Eye (tissue), 1 donor: ENCODE data around the gene RGS7.
A peak's percentile ranks its signal among the peaks of the same experiment; 100 is the strongest.
"Not testable (repeated sequence)": the region's sequence is repeated elsewhere in the genome, so short reads cannot be mapped to it uniquely, and the experiment has no call there.

Experiments used
- DNase-seq: peaks from one replicate; pipeline ENCODE4 v3.0.0-alpha.2; 2015

Gene RGS7

DNA sequence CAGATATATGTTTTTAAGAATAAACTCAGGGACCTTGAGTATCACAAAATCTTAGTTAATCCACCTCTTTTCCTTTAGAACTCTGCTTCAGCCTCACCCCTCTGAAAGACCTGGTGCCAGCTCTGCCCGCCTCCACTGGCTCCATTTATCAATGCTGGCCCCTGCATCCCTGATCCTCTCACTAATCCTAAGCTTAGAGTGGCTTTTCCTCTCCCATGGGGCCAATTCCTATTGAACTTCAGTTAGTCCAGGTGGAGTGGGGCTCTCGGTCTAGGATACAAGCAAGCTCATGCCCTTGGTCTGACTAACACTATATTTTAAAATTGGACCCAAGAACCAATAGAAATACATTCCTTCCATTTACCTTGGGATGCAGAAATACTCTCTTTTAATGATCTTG, 87.0 kb downstream of the RGS7 start:
- no peak for DNase-seq

DNA sequence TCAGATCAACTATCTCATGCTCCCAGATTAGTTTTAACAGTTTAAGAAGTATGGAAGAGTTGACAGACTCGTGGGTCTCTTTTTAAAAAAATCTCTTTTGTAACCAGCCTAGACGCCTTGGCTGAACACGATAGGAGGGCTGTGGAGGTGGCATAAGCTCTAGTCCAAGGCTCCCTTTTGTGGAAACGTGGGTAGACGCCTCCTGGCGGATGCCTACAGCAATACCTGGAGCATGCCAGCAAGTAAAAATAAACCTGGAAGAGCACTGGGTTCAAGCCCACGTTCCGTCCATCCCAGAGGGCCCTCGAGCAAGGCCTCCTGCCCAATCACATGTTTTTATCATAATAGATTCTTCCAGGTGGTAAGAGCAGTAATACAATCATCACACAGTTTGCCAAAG, 87.9 kb downstream of the RGS7 start:
- no peak for DNase-seq

DNA sequence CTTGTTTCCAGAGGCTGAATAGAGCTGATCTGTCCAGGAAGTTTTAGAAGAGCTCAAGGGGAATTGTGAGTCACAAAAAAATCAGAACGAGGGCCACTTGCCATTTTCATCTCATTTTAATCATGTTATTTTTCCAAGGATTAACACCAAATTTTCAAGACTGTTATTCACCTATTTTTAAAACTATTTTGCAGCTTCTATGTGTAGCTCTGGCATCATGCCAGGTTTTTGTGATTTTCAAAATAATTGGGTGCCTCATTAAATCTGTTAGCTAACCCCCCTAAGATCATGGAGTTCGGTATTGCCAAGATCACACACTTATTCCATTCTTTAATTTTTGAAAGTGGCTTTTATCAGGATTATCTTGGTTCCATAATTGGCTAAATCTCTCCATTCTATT, 90.9 kb downstream of the RGS7 start:
- DNase-seq = peak; percentile 7

DNA sequence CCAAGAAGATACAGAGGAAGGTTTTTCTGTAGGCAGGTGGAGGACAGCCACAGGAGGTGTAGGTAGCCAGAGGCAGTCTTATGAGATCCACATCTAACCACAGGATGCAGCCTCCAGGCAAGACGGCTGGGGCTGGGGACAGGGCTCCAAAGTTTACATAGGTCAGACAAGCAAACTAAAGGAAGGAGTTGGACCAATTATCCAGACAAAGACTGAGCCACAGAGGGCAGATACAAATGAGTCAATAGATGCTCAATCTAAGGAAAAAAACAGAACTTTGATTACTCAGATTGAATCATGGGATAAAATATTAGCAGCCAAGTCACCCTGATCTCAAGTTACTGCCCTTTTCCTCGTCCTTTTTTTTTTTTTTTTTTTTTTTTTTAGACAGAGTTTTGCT, 91.6 kb downstream of the RGS7 start:
- DNase-seq = no peak

DNA sequence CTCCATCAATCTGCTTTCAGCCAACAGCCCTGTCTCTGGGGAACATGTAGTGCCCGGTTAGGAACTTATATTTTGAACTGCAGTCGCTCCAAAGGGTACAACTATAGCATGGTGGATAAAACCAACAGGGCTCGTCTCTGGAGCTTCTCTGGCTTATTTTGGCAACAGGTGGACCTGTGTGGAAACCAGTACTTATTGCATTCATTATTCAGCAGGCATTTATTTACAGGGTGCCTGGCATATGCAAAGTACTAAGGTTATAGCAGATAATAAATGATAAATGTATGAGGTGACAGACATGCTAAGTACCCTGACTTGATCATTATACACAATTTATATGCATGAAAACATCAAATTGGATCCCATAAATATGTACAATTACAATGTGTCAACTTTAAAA, 93.7 kb downstream of the RGS7 start:
- DNase-seq = no peak

DNA sequence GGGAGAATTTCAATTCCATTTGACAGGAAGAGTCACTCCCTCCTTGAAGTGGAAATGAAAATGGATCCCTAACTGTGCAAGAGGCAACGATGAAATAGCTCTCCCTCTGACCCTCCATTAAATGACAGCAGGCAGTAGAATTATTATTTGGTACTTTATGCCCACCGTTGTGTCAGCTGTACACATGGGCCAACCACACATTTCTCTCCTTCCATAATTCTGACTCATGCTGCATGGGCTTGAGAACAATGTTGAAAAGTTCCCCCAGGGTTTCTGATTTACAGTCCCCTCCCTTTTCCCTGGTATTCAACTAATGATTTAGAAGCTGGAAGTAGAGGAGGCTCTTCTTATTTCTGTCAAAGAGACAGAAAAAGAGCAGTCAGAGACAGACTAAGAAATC, 103.5 kb downstream of the RGS7 start:
- no peak for DNase-seq

DNA sequence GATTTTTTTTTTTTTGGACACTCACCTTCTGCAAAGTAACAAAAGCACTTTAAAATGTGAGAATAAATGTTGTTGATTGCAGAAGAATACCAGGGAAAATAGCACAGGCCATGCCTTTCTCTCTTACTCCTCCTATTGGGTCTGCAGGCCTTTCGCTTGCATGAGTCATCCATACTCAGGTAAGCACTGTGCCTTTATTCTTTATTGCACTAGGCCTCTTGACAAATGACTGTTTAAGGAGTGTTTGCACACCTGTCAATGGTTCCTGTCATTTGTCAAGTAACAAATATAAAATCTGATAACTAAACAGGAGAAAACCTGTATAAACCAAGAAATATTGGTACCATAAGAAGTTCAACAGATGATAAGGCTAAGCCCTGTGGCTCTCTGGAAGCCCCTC, 106.5 kb downstream of the RGS7 start:
- no peak for DNase-seq

DNA sequence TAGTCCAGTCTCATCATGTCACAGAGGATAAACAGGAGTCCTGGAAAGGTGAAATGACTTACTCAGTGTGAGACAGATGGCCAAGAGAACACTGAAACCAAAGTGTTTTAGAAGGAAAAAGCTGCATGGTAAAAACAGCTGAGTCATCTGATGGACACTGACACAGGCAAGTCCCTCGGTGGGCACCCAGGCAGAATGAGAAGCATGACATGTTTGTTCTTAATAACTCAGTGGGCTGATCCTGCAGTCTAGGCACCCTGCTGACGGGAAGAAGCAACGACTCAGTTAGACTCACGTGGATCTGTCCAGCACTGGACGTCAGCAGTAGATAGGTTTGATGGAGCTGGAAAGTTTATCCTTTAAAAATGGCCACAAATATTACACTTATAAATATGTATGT, 116.9 kb downstream of the RGS7 start:
- peak; percentile 82 for DNase-seq

DNA sequence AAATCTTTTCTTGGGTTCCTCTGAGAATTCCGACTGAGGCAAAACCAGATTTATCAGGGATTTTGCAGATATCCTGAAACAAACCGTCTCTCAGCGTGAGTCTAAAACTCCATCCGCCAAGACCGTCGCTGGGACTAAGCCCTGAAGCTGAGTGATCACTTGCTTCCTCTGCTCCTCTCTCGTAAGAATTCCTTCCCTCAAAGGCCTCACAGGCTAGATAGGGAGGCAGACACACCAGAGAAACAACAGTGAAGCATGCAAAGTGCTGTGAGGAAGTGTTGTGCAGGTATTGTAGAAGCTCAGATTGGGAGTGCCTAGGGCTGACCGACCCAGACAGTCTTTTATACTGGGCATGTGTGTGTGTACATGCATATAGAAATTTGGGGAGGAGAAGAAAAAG, 119.1 kb downstream of the RGS7 start:
- no peak for DNase-seq

DNA sequence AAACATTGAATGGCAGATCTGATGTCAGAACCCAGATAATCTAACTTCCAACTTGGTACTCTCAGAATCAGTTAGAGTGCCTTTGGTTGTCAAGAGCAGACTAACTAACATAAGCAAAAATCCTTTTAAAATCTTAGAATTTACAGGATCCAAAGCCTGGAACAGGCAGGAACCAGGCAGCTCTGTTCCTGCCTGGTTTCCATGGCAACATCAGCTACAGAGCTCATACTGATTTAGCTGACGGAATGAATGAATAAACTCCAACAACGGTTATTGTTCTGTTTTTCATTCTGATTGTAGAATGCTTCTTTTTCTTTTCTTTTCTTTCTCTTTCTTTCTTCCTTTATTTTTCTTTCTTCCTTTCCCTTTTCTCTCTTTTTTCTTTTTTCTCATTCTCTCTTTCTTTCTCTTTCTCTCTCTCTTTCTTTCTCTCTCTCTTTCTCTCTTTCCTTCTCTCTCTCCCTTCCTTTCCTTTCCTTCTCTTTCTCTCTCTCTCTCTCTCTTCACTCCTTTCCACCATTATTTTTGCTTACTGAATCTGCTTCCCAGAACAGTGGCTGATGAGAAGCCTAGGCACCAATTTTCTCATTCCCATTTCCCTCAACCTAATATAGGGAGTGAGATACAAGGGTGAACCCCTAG, 121.6 kb downstream of the RGS7 start:
- peak; percentile 64 for DNase-seq

DNA sequence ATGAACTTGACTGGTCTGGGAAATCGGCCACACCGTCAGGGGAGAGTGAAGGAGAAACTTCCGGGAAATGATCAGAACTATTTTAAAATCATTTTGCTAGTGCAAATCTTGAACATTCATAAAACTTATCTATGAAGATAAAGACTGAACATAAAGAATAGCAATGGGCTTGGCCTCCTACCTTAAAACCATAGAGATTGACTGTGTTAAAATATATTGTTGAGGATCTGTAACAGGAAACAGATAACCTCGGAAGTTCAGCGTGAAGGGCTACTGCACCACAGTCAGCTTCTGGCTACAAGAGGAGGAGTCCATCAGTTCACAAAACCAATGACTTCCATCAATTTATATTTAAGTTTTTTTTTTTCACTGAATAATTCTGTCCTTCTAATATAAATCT, 127.3 kb downstream of the RGS7 start:
- DNase-seq = no peak

DNA sequence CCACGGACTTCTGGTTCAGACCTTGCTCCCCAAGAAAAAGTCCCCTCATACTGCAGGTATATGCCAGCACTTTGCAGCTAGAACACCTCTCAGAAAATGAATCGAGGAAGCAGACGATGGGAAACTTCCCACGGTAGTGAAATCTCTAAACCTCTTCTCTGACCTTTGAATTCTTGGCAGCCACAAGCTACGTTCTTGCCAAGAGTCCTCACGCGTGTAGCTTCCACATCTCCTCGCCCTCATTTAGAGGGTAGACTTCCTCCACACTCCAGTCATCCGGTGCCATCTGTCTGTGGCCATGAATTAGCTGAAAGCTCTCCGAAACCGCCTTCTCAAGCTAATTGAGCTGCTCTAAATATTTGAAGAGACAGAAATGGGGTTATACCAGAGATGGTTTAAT, 127.8 kb downstream of the RGS7 start:
- DNase-seq = peak; percentile 31

DNA sequence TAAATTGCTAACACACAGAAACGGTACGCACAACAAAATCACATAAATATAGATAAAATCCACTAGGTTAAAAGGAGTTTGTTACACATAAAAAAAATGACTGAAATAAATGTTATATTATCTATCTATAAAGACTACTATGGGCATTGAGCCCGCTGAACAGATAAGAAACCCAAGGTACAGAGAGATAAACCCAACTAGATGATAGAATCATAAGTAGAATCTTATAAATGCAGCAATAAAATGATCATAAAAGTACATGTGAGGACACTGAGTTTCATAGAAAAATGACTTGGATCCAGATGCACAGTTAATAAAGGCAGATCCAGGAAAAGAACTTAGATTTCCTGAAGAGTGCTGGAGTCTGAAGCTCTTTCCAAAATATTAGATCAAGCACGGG, 128.7 kb downstream of the RGS7 start:
- no peak for DNase-seq

DNA sequence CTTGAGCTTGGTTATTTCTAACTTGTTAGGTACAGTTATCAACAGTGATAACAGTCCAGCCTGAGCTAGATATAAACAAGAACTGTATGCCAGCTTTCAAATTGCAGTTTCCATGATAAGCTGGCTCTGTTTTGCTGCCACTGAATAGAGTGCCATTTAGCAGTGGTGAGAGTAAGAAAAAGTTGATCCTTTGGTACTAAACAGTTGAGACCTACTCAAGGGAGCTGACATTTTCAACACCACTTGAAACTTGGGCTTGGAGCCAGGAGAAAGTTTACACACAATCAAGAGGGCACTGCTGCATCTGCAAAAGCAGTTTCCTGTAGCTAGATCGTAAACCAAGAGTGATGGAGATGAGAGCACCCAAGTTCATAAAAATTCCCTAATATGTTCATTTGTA, 131.3 kb downstream of the RGS7 start:
- DNase-seq = no peak

DNA sequence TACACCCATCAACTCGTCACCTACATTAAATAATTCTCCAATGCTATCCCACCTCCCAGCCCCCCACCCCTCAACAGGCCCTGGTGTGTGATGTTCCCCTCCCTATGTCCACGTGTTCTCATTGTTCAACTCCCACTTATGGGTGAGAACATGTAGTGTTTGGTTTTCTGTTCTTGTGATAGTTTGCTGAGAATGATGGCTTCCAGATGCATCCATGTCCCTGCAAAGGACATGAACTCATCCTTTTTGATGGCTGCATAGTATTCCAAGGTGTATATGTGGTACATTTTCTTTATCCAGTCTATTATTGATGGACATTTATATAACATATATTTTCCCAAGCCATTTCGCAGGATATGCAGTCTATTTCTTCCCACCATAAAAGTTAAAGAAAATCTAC, 132.8 kb downstream of the RGS7 start:
- not testable (repeated sequence) for DNase-seq

DNA sequence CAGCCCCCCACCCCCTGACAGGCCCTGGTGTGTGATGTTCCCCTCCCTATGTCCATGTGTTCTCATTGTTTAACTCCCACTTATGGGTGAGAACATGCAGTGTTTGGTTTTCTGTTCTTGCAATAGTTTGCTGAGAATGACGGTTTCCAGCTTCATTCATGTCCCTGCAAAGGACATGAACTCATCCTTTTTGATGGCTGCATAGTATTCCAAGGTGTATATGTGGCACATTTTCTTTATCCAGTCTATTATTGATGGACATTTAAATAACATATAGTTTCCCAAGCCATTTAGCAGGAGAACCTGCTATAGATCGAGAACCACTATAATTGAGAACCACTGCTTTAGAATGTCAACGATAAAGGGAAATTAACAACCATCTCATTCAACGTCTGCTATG, 134.2 kb downstream of the RGS7 start:
- not testable (repeated sequence) for DNase-seq

DNA sequence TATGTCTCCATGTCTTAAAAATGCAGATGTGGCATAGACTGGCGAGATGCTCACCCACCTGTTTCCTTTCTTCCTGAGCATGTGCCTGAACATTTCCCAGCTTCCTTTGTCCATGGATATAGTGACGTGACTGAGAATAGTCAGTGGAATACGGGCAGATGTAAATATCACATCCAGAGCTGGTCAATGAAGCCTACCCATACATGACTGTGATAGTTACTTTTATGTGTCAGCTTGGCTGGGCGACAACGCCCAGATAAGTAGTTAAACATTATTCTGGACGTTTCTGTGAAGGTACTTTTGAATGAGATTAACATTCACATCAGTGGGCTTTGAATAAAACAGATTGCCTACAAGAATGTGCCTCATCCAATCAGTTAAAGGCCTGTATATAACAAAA, 135.7 kb downstream of the RGS7 start:
- no peak for DNase-seq

DNA sequence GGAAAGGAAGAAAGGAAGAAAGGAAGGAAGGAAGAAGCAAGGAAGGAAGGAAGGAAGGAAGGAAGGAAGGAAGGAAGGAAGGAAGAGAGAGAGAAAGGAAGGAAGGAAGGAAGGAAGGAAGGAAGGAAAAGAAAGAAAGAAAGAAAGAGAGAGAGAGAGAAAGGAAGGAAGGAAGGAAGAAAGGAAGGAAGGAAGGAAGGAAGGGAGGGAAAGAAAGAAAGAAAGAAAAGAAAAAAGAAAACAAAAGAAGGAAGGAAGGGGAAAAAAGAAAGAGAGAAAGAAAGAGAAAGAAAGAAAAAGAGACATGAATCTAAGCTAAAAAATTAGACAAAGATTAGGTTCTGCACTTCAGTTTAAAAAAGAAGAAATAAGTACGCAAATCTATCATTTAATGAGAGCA, 136.1 kb downstream of the RGS7 start:
- DNase-seq = not testable (repeated sequence)

DNA sequence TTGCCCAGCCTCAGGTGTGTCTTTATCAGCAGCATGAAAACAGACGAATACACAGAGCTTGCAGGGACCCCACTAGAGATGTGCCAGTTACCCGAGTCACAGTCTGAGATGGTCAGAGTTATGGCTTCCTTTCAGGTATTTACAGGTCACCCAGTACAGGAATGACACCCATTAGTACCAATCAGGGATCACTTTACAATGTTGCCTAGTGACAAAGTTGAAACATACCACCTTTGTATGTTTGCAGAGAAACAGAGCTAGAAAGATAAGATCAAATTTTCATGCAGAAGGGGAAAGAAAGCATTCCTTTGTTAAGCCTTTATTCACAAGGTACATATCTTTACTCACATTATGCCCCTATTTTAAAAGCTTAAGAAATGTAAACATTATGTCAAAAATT, 137.6 kb downstream of the RGS7 start:
- no peak for DNase-seq

DNA sequence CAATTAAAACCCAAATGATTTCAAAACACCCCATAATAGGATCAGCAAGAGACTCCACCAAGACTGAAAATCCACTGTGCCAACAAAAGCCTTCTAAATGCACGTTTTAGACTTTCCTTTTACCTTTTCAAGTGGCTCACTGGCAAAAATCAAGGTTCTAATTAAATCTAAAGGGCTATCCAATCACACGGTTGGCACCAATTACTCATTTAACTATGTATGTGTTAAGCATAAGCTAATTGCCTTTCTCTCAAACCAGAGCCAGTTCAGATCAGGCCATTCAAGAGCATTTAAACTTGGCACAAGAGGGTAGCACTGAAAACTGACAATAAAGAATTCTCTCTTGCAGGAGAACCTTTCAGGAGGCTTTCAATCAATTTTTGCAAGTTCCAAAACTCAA, 139.5 kb downstream of the RGS7 start:
- no peak for DNase-seq

DNA sequence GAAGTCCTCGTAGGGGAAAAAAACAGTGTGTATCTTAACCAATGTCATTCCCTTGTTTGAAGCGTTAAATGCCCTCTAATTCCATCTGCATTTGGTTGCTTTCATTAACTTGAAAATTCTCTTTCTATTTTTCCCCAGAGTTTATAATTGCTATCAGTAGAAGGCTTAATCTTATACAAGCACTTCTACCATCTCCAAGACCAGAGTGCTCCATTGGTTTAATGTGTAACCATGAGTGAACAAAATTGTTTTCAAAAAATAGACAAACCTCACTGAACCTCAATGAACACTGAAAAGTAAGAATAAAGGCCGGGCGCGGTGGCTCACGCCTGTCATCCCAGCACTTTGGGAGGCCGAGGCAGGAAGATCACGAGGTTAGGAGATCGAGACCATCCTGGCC, 141.3 kb downstream of the RGS7 start:
- no peak for DNase-seq

DNA sequence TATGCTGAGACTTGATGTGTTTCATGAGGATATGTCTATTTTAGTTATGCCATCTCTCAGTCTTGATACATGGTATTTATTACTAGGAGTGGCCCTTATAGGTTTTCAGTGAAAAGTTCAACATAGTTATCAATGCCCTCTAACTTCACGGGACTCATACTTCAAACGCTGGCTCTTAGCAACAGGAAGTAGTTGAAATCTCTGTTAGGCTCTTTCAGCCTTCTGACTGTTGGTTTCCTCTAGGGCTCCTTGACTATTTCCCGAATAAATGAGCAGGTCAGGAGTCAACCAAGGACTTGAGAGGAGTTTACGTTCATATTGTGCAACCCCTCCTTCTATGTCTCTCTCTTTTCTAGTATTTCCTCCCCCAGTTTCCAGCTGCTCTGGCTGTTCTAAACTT, 141.8 kb downstream of the RGS7 start:
- no peak for DNase-seq

DNA sequence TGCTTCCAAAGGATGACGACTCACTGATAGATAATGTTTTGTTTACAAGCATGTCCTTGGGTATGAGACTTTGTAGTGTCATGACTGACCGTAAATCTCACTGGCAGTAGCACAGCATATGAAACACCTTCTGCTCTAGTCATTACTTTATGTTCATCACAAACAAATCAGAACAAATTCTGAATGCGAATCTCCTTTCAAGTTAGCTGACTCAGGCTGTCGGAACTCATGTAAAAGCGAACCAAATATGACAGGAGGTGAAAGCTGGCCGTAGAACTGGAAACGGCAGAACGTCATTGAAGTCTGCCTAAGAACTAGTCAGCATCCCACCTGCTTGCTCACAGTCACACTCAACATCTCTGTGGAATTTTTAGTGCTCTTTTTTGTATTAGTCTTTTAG, 143.9 kb downstream of the RGS7 start:
- no peak for DNase-seq

DNA sequence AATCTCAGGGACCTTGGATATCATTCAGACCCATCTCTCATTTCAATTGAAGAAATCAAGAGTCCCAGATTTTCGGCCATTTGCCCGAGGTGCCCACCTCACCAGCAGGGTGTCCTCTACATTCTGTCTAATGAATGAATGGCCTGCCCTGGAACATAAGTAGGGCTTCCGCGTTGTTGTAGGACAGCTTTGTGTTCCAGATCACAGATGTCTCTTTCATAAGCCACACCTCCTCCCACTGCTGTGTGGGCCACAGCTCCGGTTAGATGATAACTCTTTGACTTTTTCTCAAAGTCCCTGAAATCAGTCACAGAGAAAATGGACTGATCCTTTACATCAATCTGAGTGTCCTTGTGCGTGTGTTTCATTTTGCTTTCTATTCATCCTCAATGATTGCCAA, 144.4 kb downstream of the RGS7 start:
- DNase-seq = no peak

DNA sequence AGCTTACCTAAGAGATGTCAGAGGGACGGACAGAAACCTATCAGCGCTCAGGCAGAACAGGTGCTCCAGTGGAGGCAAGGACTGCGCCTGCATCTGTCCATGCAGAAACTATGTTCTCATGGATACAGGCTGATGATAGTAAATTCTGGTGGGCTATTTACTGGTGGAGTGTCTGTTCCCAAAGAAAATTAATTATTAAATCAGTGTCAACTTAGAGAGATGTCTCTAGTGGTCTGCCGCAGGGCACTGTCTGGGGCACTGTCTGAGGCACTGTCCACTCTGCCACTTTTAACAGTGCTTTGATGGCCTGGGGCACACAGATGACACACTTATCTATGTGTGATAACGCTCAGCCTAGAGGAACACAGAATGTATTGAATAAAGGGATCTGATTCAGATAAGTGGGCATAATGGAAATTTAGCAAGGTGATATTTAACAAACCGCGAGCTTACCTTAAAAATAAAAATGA, 148.1 kb downstream of the RGS7 start:
- DNase-seq = peak; percentile 53

DNA sequence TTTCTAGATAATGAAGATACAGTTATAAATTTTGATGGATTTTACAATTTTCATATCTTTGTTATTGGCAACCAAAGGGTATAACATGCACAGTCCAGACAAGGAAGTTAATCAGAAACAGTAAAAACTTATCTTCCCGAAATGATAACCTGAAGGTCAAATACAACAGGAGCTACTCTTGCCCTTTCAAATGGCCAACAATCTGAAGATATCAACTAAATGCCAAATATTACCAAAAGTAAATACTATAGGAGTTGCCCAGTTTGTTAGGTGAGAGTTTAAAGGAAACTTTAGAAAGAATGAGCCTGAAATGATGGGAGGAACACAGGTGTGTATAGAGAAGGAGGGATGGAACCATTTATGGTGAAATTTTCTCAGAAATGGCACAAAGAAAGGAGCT, 153.2 kb downstream of the RGS7 start:
- DNase-seq = no peak
